Smooth muscle cell of the coronary artery (primary cell): ENCODE measurements around the gene C10orf88. TPM values are rescaled to one million over a fixed set of nuclear protein-coding genes. Genes with fewer than 3 reads are reported as not detected.

ENCODE experiments used
- total RNA-seq: library from RNA; depleted of rRNA; stranded (reverse); fragments of >200 nt; gene quantifications from 2 replicates; pipeline ENCODE4 v1.2.3, GENCODE V29; 2014; ENCODE audit warnings: low replicate concordance

The C10orf88 gene
- total RNA-seq = 6.1 and 12.2 TPM in 2 replicates

DNA sequence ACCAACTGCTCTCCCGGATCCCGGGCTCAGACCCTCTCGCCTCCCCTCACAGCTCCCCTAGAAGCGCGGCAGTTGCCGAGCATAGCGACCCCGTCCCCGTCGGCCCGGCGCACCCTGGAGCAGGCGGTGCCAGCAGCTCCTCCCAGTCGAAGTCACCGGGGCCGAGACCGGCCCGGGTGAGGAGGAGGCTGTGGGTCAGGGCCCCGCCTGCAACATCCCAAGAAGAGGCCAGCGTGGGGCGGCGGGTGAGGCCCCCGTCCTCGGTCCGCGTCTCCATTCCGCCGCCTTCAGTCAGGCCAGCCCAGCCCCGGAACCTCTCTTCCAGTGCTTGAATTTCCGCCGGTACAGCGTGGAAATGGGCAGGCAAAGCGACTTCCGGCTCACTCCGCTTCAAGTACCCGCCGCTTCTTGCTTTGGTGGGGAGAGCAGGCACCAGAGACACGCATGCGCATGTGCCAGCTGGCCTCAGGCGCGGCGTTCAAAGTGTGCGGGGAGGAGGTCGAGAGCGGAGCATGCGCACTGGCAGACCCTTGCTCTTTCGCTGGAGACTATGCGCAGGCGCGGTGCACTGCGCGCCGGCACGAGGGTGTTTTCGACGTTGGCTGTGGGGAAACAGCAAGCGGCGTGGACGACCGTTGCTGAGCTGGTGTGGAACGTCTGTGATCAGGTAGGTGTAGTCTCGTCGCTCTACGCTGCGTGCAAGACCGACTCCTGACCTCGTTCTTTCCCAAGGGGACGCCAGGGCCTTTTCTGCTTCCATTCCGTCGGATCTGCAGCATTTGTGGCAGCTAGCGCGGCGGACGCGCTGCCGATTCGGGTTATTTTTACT, at the start of gene C10orf88:
TSS of gene C10orf88 (minus strand) at position 326 of the 829 bp plus-strand sequence. CDS start at position 277, 49 bp downstream.

GRCh38 chr10:122980209-122981065, 26.4 kb upstream of the C10orf88 start, which contains the start of gene PSTK:
PSTK (plus strand) TSS chr10:122980401; CDS start chr10:122980480, 79 bp downstream.

GRCh38 chr10:122910310-122910709, 43.7 kb downstream of the C10orf88 start, which contains the start of gene FAM24A:
FAM24A (plus strand) TSS chr10:122910610; CDS start chr10:122911635, 1,025 bp downstream.

Other genes with a start within 250 kb of the C10orf88 start
- 0.30 and 0.47 TPM in 2 replicates for gene CUZD1, start 108.4 kb downstream of the C10orf88 start, total RNA-seq
- 3.8 and 4.3 TPM in 2 replicates for gene FAM24B, start 74.6 kb downstream of the C10orf88 start, total RNA-seq
- gene FAM24A, start 43.6 kb downstream of the C10orf88 start, total RNA-seq = not detected in 2 replicates
- gene PSTK, start 26.2 kb upstream of the C10orf88 start, total RNA-seq = 2.7 and 5.5 TPM in 2 replicates
- 1.1 and 2.2 TPM in 2 replicates for gene IKZF5, start 54.6 kb upstream of the C10orf88 start, total RNA-seq
- gene ACADSB, start 54.8 kb upstream of the C10orf88 start, total RNA-seq = 3.5 and 5.4 TPM in 2 replicates
- gene HMX3, start 181.7 kb upstream of the C10orf88 start, total RNA-seq = not detected in 2 replicates
- gene HMX2, start 193.9 kb upstream of the C10orf88 start, total RNA-seq = not detected in 2 replicates
- gene BUB3, start 200.2 kb upstream of the C10orf88 start, total RNA-seq = 125 and 184 TPM in 2 replicates